ENCODE measurements around the gene FNDC11. TPM values are rescaled to one million over a fixed set of nuclear protein-coding genes. Genes with fewer than 3 reads are reported as not detected.
A peak's percentile ranks its signal among the peaks of the same experiment; 100 is the strongest.
"Not testable (repeated sequence)": the region's sequence is repeated elsewhere in the genome, so short reads cannot be mapped to it uniquely, and the experiment has no call there.

Gene FNDC11
- total RNA-seq, 1 donor from 2014 or later = 2.6 TPM

DNA sequence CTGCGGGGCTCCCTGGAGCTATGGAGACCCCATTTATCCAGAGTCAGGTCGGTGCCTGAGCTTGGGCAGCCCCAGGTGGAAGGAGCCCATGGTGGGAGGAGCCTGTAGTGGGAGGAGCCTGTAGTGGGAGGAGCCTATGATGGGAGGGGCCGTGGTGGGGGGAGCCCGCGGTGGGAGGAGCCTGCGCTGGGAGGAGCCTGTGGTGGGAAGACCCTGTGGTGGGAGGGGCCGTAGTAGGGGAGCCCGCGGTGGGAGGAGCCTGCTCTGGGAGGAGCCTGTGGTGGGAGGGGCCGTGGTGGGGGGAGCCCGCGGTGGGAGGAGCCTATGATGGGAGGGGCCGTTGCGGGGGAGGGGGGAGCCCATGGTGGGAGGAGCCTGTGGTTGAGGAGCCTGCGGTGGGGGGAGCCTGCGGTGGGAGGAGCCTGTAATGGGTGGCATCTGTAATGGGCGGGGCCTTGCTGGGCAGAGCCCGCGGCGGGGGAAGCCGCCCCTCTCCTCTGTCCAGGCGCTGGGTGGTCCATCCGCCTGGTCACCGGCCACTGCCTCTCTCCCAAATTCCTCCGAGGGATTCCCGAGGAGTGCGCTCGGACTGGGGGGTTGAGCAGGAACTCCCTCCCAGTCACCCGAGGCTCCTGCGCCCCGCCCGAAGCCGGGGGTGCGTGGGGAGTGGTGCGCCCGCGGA lies 567 bp upstream of the FNDC11 start:
- peak; percentile 95 to 98 for DNase-seq (ENCODE audit: low read depth in 2 of 2)

DNA sequence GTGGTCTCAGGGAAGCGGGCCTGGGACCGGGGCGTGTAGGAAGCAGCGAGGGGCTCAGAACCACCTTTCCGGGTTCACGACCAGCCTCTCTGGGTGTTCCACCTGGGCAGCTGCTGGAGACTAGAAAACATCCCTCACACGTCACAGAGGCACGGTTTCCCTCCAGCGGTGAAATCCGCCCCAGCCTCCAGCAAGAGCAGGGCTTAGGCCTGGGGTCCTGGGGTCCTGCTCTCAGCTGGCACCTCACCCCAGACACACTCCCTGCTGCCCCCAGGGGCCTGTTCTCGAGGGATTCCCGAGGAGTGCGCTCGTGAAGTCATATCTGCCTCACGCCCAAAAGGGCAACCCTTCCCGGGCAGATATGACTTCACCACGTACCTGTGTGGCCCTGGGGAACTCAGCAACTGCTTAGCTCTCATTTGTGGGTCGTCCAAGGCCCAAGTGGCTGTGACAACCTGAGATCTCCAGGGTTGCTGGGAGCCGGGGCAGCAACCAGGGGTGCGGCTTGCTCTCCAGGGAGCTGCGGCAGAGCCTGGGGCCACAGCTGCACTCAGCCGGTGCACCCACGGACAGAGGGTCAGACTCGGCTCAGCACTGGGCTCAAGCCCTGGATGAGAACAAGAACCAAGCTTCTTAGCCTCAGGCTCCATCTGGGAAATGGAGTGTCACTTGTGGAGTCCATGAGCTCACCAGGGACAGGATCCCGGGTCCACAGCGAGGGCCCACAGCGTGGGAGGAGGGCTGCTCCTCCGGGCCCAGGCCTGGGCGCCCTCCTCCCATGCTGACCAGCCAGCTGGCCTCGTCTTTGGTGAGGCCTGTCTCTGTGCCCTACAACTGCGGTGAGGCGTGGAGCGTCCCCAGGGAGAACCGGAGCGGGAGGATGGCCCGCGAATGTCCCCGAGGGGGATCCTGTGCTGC lies 661 bp downstream of the FNDC11 start:
- no peak for DNase-seq (ENCODE audit: low read depth in 2 of 2)

DNA sequence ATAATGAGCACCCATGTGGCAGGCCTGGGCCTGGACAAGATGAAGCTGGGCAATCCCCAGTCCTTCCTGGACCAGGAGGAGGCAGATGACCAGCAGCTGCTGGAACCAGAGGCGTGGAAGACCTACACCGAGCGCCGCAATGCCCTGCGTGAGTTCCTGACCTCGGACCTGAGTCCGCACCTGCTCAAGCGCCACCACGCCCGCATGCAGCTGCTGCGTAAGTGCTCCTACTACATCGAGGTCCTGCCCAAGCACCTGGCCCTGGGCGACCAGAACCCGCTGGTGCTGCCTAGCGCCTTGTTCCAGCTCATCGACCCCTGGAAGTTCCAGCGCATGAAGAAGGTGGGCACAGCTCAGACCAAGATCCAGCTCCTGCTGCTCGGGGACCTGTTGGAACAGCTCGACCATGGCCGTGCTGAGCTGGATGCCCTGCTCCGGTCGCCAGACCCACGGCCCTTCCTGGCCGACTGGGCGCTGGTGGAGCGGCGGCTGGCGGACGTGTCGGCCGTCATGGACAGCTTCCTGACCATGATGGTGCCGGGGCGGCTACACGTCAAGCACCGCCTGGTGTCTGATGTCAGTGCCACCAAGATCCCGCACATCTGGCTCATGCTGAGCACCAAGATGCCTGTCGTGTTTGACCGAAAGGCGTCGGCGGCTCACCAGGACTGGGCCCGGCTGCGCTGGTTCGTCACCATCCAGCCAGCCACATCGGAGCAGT lies 1.9 kb downstream of the FNDC11 start:
- no peak for DNase-seq (ENCODE audit: low read depth in 2 of 2)

DNA sequence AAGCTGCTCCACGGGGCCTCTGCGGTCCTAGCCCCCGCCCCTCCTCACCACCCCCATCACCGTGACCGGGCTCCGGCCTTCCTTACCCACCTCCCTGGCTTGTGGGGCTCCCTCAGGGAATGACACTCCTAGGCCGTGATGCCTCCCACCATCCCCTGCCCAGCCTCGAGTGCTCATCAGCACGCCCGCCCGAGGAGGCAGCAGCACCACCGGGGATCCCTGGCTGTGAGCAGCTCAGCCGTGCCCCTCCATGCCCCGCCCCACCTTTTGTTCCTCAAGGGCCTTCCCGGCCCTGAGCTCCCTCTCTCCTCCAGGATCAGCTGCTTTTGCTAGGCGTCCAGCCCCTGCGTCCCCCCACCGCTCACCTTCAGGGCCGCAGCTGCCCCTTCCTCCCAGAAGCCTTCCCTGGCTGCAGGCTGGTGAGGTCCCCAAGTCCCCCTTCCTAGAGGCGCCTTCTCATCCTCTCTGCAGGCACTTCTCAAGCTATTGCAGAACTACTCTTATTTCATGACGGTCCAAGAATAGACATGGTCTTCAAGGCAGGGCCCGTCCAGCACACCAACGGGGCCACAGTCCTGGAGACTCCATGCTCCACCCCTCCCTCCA lies 3.0 kb downstream of the FNDC11 start:
- no peak for DNase-seq (ENCODE audit: low read depth in 2 of 2)

DNA sequence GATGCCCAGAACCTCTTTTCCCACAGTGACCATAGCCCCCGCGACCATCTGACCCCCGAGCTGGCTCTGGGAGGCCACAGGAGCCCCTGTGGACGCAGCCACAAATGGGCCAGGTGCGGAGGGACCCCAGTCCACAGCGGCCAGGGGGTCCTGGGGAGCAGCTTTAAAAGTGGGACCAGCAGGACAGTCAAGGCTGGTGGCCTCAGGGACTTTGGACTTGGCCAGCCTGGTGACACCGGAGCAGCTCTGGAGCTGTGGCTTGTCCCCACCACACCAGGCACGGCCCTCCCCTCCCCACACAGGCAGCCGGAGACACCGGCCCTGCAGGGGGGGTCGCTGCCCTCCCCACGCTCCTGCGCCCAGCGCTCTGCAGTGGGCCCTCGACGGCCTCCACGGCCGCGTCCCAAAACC lies 3.5 kb downstream of the FNDC11 start:
- no peak for DNase-seq (ENCODE audit: low read depth in 2 of 2)

DNA sequence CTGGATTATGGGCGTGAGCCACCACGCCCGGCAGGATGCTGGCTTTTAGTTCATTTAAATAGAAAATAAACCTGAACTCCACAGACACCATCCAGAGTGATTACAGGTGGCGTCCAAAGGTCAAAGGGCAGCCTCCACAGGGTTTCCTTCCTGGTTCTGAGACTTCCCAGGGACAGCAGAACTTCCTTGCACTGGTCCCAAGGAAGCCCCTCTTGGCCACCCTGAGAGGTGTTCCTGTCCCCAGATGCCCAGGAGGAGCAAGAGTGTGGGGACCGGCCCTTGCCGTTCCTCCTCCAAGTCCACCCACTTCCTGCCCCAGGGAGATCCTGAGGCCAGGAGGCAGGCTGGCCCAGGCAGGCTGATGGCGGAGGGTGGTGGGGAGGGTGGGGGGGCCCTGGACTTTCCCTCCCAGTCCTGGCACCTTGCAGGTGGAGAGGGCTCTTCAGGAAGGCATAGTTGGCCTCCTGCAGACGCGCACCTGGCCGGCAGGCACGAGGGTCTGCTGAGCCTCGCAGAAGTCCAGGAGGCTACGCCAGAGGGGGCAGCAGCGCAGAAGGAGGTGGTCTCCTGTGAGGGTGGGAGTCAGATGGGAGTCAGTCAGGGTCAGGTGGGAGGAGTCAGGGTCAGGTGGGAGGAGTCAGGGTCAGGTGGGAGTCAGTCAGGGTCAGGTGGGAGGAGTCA lies 5.0 kb downstream of the FNDC11 start:
- no peak for DNase-seq (ENCODE audit: low read depth in 2 of 2)

DNA sequence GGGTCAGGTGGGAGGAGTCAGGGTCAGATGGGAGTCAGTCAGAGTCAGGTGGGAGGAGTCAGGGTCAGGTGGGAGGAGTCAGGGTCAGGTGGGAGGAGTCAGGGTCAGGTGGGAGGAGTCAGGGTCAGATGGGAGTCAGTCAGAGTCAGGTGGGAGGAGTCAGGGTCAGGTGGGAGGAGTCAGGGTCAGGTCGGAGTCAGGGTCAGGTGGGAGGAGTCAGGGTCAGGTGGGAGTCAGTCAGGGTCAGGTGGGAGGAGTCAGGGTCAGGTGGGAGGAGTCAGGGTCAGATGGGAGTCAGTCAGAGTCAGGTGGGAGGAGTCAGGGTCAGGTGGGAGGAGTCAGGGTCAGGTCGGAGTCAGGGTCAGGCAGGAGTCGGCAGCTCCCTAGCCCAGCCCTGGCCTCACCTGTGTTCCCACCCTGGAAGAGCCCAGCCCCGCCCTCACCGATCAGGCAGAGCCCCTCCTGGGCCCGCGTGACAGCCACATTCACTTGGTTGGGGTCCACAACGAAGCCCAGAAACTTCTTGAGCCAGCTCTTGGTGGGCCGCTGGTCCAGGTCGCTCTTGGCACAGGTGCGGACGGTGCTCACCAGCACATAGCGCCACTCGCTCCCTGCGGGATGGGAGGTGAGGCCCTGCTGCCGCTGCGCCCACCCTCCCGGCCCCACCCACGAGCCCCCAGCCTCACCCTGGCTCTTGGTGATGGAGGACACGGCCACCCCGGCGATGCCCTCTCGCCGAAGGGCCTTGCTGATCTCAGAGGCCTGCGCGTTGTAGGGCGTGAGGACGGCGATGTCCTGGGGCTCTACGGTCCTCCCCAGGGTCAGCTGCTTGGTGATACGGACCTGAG lies 5.8 kb downstream of the FNDC11 start:
- DNase-seq (ENCODE audit: low read depth in 2 of 2) = not testable (repeated sequence)

DNA sequence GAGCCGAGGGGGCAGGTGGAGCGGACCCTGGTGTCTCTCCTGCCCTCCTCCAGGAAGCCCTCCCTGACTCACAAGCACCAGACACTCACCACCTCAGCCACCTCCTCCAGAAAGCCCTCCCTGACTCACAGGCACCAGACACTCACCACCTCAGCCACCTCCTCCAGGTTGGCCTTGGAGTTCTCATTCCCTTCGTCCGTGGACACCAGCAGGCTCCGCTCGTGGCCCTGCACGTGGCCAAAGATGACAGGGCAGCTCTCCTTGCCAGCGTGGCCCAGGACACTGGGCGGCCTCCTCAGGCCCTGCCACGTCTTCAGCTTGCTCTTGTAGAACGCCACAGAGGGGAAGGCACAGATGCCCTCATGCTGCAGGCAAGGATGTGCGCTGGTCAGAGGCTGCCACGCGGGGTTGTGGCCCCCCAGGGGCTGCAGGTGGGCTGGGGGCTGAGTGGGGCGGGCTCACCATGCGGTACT lies 6.4 kb downstream of the FNDC11 start:
- no peak for DNase-seq (ENCODE audit: low read depth in 2 of 2)

DNA sequence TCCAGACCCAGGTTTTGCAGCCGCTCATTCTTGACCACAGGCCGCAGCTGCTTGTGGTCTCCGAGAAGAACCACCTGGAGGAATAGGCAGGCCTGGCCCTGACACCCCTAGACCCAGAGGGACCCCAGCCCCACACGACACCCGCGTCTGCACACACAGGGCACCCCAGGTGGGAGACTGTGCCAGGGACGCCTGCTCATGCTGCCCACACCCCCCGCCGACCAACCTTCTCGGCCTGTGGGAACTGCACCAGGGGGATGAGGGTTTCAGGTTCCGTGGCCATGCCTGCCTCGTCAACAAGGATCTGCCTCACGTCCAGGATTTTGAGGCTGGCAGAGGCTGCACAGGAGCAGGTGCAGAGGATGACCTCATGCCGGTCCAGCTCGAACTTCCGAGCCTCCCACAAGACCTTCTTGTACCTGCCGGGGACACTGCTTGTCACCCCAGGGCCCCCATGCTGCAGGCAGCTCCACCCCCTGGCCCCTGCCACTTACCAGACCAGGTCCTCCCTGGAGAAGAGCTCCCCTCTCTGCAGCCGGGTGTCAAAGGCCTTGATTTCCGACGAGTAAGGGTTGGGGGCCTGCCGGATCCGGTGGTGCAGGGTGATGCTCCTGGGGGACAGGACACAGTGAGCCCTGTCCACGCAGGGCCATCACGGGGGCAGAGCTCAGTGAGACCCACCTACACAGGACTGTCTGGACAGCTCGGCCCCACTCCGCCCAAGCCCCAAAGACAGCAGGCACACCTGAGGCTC lies 7.1 kb downstream of the FNDC11 start:
- no peak for DNase-seq (ENCODE audit: low read depth in 2 of 2)

DNA sequence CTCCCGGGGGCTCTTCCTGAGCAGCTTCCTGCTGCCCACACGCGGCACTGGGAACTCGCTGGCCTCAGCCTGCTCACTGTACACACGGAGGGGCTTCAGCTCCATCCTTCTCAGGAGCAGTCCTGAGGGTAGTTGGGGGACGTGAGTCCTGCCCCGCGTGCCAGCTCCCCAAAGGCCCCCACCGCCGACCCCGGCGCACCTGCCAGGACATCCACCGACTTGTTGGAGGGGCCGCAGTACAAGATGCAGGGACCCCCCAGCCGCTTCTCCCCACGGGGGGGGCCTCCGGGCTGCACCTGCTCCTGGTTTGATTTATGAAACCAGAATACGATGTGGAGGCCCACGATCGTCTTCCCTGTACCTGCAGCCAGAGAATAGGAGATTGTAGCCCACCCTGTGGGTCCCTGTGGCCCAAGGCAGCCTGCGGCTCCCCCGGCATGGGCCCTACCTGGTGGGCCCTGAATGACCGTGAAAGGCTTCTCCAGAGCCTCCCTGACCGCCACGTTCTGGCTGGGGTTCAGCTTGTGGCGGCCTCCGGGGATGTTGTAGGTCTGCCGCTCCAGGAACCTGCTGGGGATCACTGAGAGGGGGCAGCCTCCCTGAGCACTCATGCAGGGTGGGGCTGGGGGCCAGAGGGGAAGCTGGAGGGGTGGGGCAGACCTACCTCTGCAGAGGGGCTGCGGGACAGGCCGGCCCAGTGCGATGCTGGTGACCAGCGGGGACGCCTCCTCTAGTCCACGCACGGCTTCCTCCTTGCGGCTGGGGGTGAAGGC lies 7.9 kb downstream of the FNDC11 start:
- DNase-seq (ENCODE audit: low read depth in 2 of 2) = no peak

DNA sequence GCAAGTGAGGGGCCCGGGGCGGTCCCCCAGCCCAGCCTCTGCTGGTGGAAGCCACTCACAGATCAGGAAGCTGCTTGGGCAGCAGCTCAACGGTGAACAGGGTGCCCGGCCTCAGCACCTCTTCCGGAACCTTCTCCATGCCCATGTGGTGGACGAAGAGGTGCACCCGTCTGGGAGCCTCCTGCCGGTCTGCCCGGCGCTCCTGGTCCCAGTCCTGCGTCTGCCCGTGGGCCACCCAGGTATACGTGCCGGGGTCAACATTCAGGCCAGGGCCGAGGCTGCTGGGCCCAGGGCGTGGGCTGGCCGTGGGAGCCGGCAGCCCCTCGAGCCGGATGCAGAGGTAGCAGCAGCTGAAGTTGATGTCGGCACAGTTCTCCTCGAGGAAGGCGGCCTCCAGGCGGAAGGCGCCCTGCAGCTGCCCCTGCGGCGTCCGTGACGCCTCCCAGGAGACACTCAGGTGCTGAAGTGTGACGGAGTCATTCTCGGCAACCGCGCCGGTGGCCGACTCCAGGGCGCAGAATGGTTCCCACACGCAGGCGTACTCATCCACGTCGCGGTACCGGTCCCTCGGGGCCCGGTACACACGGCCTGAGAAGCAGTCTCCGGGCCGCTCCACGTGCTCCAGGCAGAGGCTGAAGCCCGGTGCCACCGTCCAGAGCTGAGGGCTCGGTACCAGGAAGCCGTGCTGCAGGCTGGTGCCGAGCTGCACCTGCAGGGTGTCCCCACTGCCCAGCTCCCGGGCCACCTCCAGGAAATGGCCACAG lies 8.7 kb downstream of the FNDC11 start:
- DNase-seq (ENCODE audit: low read depth in 2 of 2) = no peak

DNA sequence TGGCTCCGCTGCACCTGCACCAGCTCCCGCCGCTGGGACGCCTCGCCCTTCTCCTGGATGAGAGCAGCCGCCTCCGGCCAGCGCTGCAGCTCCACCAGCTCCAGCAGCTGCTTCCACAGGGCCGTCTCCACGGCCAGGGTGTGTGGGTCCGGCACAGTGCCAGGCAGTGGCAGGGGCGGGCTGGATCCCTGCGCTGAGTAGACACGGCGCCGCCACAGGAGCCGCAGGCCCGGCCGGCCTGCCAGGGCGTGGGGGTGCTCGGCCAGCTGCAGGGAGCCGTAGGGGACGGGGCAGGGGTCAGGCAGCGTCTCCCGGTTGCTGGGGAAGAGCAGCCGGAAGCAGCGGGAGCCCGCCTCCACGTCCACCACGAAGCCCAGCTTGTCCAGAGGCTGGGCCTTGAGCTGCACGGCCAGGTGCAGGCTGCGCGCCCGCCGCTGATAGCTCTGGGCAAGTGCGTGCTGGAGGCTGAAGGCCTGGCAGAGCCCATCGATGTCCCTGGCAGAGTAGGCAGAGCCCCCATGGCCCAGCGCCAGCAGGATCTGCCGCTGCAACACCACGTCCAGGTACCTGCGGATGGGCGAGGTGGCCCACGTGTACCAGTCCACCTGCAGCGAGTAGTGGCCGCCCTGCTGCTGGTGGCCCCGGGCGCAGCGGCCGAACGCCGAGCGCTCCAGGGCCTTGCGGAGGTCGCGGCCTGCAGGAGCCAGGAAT lies 9.4 kb downstream of the FNDC11 start:
- no peak for DNase-seq (ENCODE audit: low read depth in 2 of 2)

DNA sequence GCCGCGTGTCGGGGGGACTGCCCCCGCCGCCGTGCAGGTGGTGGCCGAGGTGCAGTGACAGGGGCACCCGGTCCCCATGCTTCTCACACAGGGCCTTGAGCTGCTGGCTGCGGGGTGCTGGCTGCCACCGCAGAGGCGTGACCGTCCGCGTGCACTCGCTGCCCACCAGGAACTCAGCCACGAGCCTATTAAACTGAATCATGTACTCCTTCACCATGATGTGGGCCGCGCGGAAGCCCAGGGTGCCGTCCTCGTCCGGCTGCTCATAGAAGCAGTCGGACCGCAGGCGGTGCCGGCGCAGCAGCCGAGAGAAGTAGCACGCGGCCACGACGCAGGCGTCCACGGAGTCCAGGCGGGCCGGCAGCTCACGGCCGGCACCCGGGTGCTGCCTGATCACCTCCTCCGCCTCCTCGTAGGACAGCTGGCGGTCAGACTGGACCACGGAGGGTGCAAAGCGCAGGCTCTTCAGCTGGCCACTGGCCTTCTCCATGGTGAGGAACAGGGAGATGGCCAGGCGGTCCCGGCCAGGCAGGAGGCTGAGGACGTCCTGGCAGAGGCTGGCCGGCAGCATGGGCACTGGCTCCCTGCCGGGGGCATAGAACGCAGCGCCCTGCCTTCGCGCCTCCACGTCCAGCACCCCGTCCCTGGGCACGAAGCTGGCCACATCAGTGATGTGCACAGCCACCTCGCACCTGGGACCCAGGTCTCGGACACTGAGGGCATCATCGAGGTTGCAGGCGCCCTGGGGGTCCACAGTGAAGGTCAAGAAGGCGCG lies 10.3 kb downstream of the FNDC11 start:
- DNase-seq (ENCODE audit: low read depth in 2 of 2) = no peak

DNA sequence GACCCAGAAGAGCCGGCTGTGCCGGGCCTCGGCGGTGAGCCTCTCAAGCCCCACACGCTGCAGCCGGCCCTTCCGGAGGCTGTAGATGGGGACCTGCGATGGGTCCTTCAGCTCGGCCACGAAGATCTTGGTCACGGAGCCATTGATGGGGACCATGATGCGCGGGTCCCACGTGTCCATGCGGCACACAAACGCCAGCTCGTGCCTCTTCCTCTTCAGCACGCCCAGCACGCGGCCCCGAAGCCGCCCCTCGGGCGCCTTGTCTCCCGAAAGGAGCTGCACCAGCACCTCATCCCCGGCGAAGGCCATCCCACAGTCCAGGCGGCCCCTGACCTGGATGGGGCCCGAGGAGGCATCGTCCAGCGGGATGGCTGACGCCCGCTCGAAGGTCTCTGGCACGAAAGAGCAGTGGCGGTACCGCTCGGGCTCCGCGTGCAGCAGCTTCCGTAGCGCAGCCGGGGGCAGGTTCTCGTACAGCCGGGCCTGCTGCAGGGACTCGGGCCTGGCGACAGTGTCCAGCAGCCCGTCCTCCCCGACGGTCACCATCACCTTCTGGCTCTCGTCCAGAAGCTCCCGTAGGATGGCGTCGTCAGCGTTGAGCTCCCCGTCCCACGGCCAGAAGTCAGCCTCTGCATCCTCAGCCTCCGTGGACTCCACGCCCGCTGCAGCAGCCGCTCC lies 11.2 kb downstream of the FNDC11 start:
- DNase-seq (ENCODE audit: low read depth in 2 of 2) = no peak

DNA sequence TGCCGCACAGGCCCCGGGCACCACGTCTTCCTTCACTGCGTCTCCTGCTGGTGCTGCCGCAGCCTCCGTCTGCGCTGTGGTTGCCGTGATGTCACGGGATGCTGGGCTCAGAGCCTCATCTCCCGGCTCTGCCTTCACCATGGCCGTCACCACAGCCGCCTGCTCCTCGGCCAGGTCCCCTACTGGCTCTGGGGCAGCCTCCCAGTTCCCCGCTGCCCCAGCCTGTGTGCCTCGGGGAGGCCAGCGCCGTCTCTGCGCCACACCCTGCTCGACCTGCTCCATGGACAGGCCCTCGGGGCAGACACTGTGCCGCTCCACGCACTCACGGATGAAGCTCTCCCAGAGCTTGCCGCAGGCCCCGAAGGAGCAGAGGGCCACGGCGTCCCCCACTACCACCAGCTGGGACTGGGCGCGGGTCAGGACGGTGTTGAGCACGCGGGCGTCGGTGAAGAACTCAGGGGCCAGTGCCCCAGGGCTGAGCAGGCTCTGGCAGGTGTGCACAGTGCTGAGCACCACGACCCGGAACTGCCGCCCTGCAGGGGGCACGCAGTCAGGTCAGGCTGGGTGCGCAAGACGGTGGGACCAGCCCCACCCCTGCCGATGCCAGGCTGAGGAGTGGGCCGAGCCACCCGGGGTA lies 11.9 kb downstream of the FNDC11 start:
- DNase-seq (ENCODE audit: low read depth in 2 of 2) = no peak

All from lung microvascular endothelial cell (primary cell).